Loucy (cell line): Measurements from ENCODE around the gene SART3.

Experiments
- H2AFZ ChIP-seq: fragments of 200-600 bp; sonication (generic); 2 replicates; pipeline ENCODE4 v1.6.0; 2016; ENCODE audit warnings: antibody characterized with exemption, mild to moderate bottlenecking, low read length, moderate library complexity
- H3F3A ChIP-seq: fragments of 200-600 bp; 2 replicates; pipeline ENCODE4 v1.6.0; 2016; ENCODE audit warnings: antibody characterized with exemption, low read depth, mild to moderate bottlenecking
- H3K27me3 ChIP-seq: fragments of 200-600 bp; sonication (generic); 2 replicates; pipeline ENCODE4 v1.6.1; 2014; ENCODE audit warnings: low read length, mild to moderate bottlenecking; ENCODE audit not compliant: insufficient read depth, poor library complexity, severe bottlenecking
- H3K36me3 ChIP-seq: fragments of 200-600 bp; sonication (generic); 2 replicates; pipeline ENCODE4 v1.6.1; 2016; ENCODE audit warnings: low read length; ENCODE audit not compliant: insufficient read depth
- H3K4me1 ChIP-seq: fragments of 200-600 bp; sonication (generic); 2 replicates; pipeline ENCODE4 v1.5.1; 2014; ENCODE audit warnings: low read length, mild to moderate bottlenecking; ENCODE audit not compliant: insufficient read depth, poor library complexity, severe bottlenecking
- H3K4me2 ChIP-seq: fragments of 200-600 bp; sonication (generic); 2 replicates; pipeline ENCODE4 v1.6.0; 2014; ENCODE audit warnings: antibody characterized with exemption, low read length, low read depth, mild to moderate bottlenecking; ENCODE audit not compliant: poor library complexity, severe bottlenecking
- H3K4me3 ChIP-seq: fragments of 200-600 bp; sonication (generic); 2 replicates; pipeline ENCODE4 v1.5.1; 2014; ENCODE audit warnings: low read length, mild to moderate bottlenecking, mixed read lengths; ENCODE audit not compliant: poor library complexity, severe bottlenecking
- H3K79me2 ChIP-seq: fragments of 200-600 bp; sonication (generic); 2 replicates; pipeline ENCODE4 v1.6.1; 2014; ENCODE audit warnings: low read length; ENCODE audit not compliant: insufficient read depth
- H3K9ac ChIP-seq: fragments of 200-600 bp; sonication (generic); 2 replicates; pipeline ENCODE4 v1.6.0; 2014; ENCODE audit warnings: mild to moderate bottlenecking, low read depth, low read length, moderate library complexity; ENCODE audit not compliant: poor library complexity, severe bottlenecking
- H3K9me2 ChIP-seq: fragments of 200-600 bp; sonication (generic); replicated peaks from 2 replicates; pipeline ENCODE4 v1.6.1; 2016; ENCODE audit warnings: low read depth, low read length, mixed read lengths
- H3K9me3 ChIP-seq: fragments of 200-600 bp; sonication (generic); 2 replicates; pipeline ENCODE4 v1.6.1; 2014; ENCODE audit warnings: mild to moderate bottlenecking, antibody characterized with exemption, low read length, low read depth; ENCODE audit not compliant: insufficient read depth
- H4K20me1 ChIP-seq: fragments of 200-600 bp; sonication (generic); 2 replicates; pipeline ENCODE4 v1.6.0; 2014; ENCODE audit warnings: antibody characterized with exemption, low read length, mild to moderate bottlenecking; ENCODE audit not compliant: insufficient read depth, poor library complexity, severe bottlenecking
- CTCF ChIP-seq: fragments of 200-600 bp; sonication (generic); conservative IDR thresholded peaks from 2 replicates; pipeline ENCODE4 v1.5.1; 2014; ENCODE audit warnings: mild to moderate bottlenecking, antibody characterized with exemption, low read length
- EZH2phosphoT487 ChIP-seq: fragments of 200-600 bp; IDR thresholded peaks from 2 replicates; pipeline ENCODE4 v1.6.1; 2018; ENCODE audit warnings: antibody characterized with exemption, mild to moderate bottlenecking, moderate library complexity, borderline replicate concordance

Gene SART3

GRCh38 chr12:108565146-108565545, 4.2 kb upstream of the SART3 start:
- Histone ChIP-seq H2AFZ (no peak overlapping the region), H3K9me2 (no peaks in the 10 kb centered on the region), H3K27me3 (peaks cover 4% of the 10 kb centered on the region), H3K4me3 (peak overlapping the region; percentile 54), H4K20me1 (peaks cover 21% of the 10 kb centered on the region), H3K9me3 (no peaks in the 10 kb centered on the region), H3K9ac (peak overlapping the region; percentile 55), H3K4me2 (peak overlapping the region; percentile 82), H3K79me2 (peaks cover 26% of the 10 kb centered on the region), H3K36me3 (peaks cover 13% of the 10 kb centered on the region; the same call in 1 of the 2 replicates), H3F3A (peaks cover 17% of the 10 kb centered on the region), H3K4me1 (peaks cover 73% of the 10 kb centered on the region)
- no peak for TF ChIP-seq EZH2phosphoT487
- TF ChIP-seq CTCF = no peak

- Histone ChIP-seq H3K27me3 (peaks cover 4% of the 10 kb centered on the region), H3K9ac (peak overlapping the region; percentile 97), H3K4me1 (peaks cover 76% of the 10 kb centered on the region), H3K4me3 (peak overlapping the region; percentile 85), H2AFZ (no peak overlapping the region), H3K36me3 (peaks cover 13% of the 10 kb centered on the region; the same call in 1 of the 2 replicates), H3K9me3 (no peaks in the 10 kb centered on the region), H3F3A (peaks cover 17% of the 10 kb centered on the region), H3K9me2 (no peaks in the 10 kb centered on the region), H3K79me2 (peaks cover 30% of the 10 kb centered on the region), H3K4me2 (peak overlapping the region; percentile 82), H4K20me1 (peaks cover 25% of the 10 kb centered on the region)
- TF ChIP-seq EZH2phosphoT487 (no peak), CTCF (no peak)
Observed at GRCh38 chr12:108564724-108565123, 3.8 kb upstream of the SART3 start.

DNA sequence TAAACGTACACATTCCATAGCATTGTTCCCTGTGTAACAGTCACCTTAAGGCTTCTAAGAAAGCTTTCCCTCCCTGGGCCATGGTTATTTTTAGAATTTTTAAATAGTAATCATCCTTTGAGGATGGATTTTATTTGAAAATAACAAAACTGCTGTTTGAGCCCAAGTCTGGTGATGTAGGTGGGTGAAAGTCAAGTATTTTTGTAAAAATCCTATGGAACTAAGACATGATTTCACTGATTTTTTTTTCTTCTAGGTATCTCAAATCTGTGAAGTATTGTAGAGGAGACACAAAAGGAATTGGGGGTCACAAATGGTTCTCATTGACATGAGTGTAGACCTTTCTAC, 2.8 kb upstream of the SART3 start:
- H3K4me3 ChIP-seq = peak overlapping the region; percentile 85
- peaks cover 17% of the 10 kb centered on the region for H3F3A ChIP-seq
- peak overlapping the region; percentile 82 for H3K4me2 ChIP-seq
- H3K9me2 ChIP-seq = no peaks in the 10 kb centered on the region
- 0 out of 2 replicates have a peak, but pooled peaks have one; percentile 8 for TF ChIP-seq CTCF
- no peak for TF ChIP-seq EZH2phosphoT487
- H3K79me2 ChIP-seq = peaks cover 39% of the 10 kb centered on the region
- H3K9ac ChIP-seq = peak overlapping the region; percentile 97
- peaks cover 13% of the 10 kb centered on the region; the same call in 1 of the 2 replicates for H3K36me3 ChIP-seq
- no peak overlapping the region for H2AFZ ChIP-seq
- peaks cover 33% of the 10 kb centered on the region for H4K20me1 ChIP-seq
- H3K9me3 ChIP-seq = no peaks in the 10 kb centered on the region
- H3K4me1 ChIP-seq = peaks cover 72% of the 10 kb centered on the region
- peaks cover 4% of the 10 kb centered on the region for H3K27me3 ChIP-seq
